Activated CD4-positive, alpha-beta T cell treated with anti-CD3 and anti-CD28 coated beads for 24 hours (primary cell): ENCODE data around the gene KCNMA1.

Experiments used
- DNase-seq, 2 donors: peaks; one replicate each; pipeline ENCODE4 v3.0.0-alpha.2; 2020; ENCODE audit warnings: low read depth in 2 of 2

Gene KCNMA1

GRCh38 chr10:77244286-77244685, 393.3 kb downstream of the KCNMA1 start:
- DNase-seq: no peak

- no peak for DNase-seq
Measured at GRCh38 chr10:77241350-77241725, 396.3 kb downstream of the KCNMA1 start.

- no peak for DNase-seq
Measured at GRCh38 chr10:77240706-77241349, 396.8 kb downstream of the KCNMA1 start.

- DNase-seq: no peak
Measured at GRCh38 chr10:77240041-77240652, 397.5 kb downstream of the KCNMA1 start.

- no peak for DNase-seq
Measured at GRCh38 chr10:77237120-77237519, 400.5 kb downstream of the KCNMA1 start.

GRCh38 chr10:77236700-77237099, 400.9 kb downstream of the KCNMA1 start:
- no peak for DNase-seq

- DNase-seq: no peak
Measured at GRCh38 chr10:77236029-77236428, 401.6 kb downstream of the KCNMA1 start.

GRCh38 chr10:77234599-77234998, 403.0 kb downstream of the KCNMA1 start:
- no peak for DNase-seq

GRCh38 chr10:77233466-77233865, 404.1 kb downstream of the KCNMA1 start:
- no peak for DNase-seq

- DNase-seq: no peak
Measured at GRCh38 chr10:77231884-77232610, 405.6 kb downstream of the KCNMA1 start.

GRCh38 chr10:77231375-77231774, 406.2 kb downstream of the KCNMA1 start:
- DNase-seq: no peak

- DNase-seq: no peak
Measured at GRCh38 chr10:77230194-77230593, 407.4 kb downstream of the KCNMA1 start.

- no peak for DNase-seq
Measured at GRCh38 chr10:77229704-77230103, 407.9 kb downstream of the KCNMA1 start.

- DNase-seq: no peak
Measured at GRCh38 chr10:77228559-77228958, 409.0 kb downstream of the KCNMA1 start.

GRCh38 chr10:77226853-77227565, 410.6 kb downstream of the KCNMA1 start:
- no peak for DNase-seq

- no peak for DNase-seq
Measured at GRCh38 chr10:77226452-77226851, 411.2 kb downstream of the KCNMA1 start.

- no peak for DNase-seq
Measured at GRCh38 chr10:77226020-77226419, 411.6 kb downstream of the KCNMA1 start.

- DNase-seq: no peak
Measured at GRCh38 chr10:77223526-77224460, 413.8 kb downstream of the KCNMA1 start.

- no peak for DNase-seq
Measured at GRCh38 chr10:77220150-77220549, 417.5 kb downstream of the KCNMA1 start.

- no peak for DNase-seq
Measured at GRCh38 chr10:77219046-77219445, 418.6 kb downstream of the KCNMA1 start.

GRCh38 chr10:77214799-77215198, 422.8 kb downstream of the KCNMA1 start:
- no peak for DNase-seq
